HG02678 (cell line): Measurements from ENCODE around the gene RASGRF1.

Experiments used
- ATAC-seq: cut with Tn5 transposase; IDR thresholded peaks from one replicate; pipeline ENCODE4 v1.9.1; 2021; ENCODE audit warnings: mild to moderate bottlenecking, moderate library complexity; ENCODE audit not compliant: unreplicated experiment

The RASGRF1 gene

DNA sequence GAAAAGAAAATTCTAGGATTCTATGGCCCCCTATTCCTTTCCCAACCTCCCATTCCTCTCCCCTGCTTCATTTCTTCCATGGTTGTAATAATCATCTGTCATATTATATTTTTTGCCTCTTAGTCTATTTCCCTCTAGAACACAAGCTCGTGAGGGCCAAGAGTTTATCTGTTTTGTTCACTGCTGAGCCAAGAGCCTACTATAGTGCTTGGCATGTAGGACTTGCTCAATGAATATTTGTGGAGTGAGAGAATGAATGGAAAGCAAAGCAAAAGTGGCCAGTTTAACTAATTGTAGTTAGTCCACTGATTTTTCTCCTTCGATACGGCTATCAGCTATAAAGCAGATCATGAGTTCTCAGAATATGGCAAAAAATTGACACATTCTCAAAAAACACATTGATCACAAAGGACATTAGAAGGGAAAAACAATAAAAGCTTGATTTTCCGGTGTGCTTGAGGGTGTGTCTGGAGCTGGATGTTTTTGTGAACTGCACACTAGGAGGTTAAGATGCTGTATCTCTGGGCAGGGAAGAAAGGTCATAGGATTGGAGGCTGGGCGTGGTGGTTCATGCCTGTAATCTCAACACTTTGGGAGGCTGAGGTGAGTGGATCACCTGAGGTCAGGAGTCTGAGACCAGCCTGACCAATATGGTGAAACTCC lies 120.8 kb downstream of the RASGRF1 start:
- ATAC-seq: no peak

- ATAC-seq: no peak
These were observed 121.9 kb downstream of the RASGRF1 start for GRCh38 chr15:78968539-78969271.

DNA sequence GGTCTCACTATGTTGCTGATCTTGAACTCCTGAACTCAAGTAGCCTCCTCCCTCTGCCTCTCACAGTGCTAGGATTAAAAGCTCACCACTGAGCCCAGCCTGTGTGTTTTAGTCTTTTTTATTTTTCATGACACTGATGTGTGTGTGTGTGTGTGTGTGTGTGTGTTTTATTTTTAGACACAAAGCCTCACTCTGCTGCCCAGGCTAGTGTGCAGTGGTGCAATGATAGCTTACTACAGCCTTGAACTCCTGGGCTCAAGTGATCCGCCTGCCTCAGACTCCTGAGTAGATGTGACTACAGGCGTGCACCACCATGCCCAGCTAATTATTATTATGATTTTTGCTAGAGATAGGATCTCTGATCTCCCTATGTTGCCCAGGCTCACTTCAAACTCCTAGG lies 122.5 kb downstream of the RASGRF1 start:
- no peak for ATAC-seq

DNA sequence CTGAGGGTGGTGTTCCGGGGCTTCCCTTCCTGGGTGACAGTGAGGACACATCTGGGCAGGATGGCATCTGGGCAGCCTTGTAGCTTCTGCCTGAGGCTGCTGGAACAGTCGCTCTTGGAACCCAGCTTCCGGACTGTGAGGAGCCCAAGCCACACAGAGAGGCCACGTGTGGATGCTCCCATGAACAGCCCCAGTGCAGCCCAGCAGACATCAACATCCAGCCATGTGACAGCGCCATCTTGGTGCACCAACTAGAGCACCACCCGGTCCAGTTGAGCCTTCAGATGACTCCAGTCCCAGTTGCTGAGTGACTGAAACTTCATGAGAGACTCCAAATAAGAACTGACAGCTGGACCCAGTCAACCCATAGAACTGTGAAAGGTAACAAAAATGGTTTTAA lies 130.3 kb downstream of the RASGRF1 start:
- no peak for ATAC-seq

GRCh38 chr15:78959360-78959759 lies 131.2 kb downstream of the RASGRF1 start:
- ATAC-seq: no peak

DNA sequence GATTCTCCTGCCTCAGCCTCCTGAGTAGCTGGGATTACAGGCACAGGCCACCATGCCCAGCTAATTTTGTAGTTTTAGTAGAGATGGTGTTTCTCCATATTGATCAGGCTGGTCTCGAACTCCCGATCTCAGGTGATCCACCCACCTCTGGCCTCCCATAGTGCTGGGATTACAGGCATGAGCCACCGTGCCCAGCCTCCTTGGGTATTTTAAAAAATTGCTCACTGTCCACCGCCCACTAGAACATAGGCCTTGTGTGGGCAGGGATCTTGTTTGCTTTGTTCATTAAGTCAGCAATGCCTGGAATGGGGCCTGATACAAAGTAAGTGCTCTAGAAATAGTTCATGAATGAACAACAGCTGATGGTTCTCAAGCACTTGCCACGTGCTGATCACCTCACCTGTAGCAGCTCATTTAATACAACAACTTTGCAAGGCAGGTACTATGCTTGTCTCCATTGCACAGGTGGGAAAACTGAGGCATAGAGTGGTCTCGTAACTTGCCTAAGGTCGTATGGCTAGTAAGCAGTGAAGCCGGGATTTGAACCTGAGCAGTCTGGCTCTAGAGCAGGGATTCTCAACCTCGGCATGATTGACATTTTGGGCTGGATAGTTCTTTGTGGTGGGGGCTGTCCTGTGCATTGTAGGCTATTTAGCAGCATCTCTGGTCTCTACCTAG lies 133.0 kb downstream of the RASGRF1 start:
- ATAC-seq: no peak

GRCh38 chr15:78956937-78957336 lies 133.6 kb downstream of the RASGRF1 start:
- no peak for ATAC-seq

- no peak for ATAC-seq
These were observed 135.2 kb downstream of the RASGRF1 start for GRCh38 chr15:78955355-78955754.

GRCh38 chr15:78951841-78952238 lies 138.7 kb downstream of the RASGRF1 start:
- ATAC-seq: no peak

- no peak for ATAC-seq
These were observed 139.4 kb downstream of the RASGRF1 start for GRCh38 chr15:78950902-78951840.

DNA sequence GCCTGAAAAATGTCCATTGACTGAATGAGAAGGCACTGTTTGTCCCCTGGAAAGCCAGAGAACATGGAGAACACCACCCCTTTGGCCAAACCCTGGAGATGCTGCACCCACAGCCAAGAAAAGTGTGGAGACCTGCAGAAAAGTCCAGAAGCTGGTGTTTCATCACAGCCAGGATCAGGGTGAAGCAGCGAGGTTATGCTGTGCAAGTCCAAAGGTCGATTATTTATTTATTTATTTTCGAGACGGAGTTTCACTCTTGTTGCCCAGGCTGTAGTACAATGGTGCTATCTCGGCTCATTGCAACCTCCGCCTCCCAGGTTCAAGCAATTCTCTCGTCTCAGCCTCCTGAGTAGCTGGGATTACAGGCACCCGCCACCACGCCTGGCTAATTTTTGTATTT lies 140.2 kb downstream of the RASGRF1 start:
- no peak for ATAC-seq

- ATAC-seq: no peak
These were observed 141.1 kb downstream of the RASGRF1 start for GRCh38 chr15:78949461-78949860.

GRCh38 chr15:78947506-78947905 lies 143.1 kb downstream of the RASGRF1 start:
- no peak for ATAC-seq

- no peak for ATAC-seq
These were observed 144.1 kb downstream of the RASGRF1 start for GRCh38 chr15:78946493-78946892.

GRCh38 chr15:78944669-78945407 lies 145.7 kb downstream of the RASGRF1 start, which contains the start of gene CTSH:
Gene CTSH, minus strand, starts transcription at chr15:78945046. Its CDS starts 65 bp downstream, at chr15:78944981.
- peak; percentile 64 for ATAC-seq

DNA sequence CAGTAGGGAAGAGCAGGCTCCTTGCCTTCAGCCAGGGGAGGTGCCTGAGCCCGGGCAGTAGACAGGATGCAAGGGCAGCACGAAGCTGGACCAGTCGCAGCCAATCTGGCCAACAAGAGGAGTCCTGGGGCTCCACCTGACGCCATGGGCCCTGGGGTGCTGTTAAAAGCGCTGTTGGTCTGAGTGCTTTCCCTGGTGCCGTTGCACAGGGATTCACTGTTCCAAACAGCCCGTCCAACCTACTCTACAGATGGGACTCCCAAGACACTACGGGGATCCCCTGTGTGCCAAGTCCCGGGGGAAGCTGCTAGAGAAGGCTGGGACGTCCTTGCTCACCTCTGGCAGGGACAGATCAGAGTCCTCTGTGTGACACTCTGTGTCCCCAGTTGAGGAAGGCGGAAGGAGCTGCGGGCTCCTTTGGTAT lies 146.4 kb downstream of the RASGRF1 start:
- ATAC-seq: peak; percentile 26

- no peak for ATAC-seq
These were observed 146.9 kb downstream of the RASGRF1 start for GRCh38 chr15:78943692-78944091.

- no peak for ATAC-seq
These were observed 147.8 kb downstream of the RASGRF1 start for GRCh38 chr15:78942741-78943140.

DNA sequence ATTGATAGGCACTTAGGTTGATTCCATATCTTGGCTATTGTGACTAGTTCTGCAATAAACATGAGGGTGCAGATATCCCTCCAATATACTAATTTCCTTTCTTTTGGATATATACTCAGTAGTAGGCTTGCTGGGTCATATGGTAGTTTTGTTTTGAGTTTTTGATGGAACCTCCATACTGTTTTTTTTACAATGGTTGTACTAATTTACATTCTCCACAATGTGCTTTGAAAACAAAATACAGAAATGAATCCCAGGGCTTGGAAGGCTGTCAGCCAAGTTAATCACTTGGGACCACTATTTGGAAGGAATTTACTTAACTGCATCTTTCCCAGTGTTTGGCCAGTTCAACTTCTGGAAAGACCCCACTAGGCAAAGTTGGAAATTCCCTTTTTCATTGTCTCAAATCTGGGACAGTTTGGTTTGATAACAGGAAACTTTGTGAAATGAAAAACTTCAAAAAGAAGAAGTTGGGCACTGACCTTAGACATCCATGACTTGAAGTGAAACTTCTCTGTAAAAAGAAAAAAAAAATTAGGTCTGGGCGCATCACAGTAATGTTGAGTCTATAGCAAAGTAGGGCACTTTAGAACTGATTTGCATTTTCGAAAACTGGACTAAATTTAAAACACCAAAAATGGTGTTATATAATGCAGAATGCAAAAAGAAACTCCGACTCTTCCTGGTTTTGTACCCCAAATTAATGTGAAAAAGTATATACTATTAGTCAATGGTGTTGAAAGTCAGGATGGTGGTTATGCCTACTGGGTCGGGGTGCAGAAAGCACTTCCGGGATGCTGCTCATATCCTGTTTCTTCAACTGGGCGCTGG lies 151.7 kb downstream of the RASGRF1 start:
- peak; percentile 74 for ATAC-seq
